DOHH2 (cell line): ENCODE results near the gene C16orf89.

Source experiments
- EZH2phosphoT487 ChIP-seq: fragments of 200-600 bp; sonication (generic); IDR thresholded peaks from 2 replicates; pipeline ENCODE4 v1.6.1; 2017; ENCODE audit warnings: borderline replicate concordance, mild to moderate bottlenecking, antibody characterized with exemption, low read length, moderate library complexity, mixed read lengths
- TF ChIP-seq, protein P1 (sequence below): fragments of 200-600 bp; sonication (generic); IDR thresholded peaks from one replicate; pipeline ENCODE4 v1.5.1; 2014; ENCODE audit warnings: antibody characterized with exemption, mild to moderate bottlenecking, low read depth, low read length; ENCODE audit not compliant: poor library complexity, severe bottlenecking

DNA sequence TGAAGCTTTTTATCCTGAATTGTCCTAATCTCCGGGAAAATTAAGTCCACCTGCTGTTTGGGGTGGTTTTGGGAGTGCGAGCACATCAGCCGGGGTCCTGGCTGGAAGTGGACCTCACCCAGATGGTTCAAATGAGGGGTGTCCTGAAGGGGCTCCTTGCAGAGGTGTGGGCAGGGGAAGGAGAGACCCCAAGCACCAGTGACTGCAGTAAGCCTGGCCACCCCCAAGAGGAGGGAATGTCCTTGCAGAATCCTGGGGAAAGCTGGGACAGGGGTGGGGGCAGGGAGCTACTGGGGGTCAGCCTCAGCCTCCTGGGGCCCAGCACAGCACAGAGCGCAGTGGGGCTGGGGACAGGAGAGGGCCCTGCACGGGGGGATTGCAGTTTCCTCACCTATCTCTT is 61.4 kb downstream of the C16orf89 start:
- TF ChIP-seq, protein P1, sequence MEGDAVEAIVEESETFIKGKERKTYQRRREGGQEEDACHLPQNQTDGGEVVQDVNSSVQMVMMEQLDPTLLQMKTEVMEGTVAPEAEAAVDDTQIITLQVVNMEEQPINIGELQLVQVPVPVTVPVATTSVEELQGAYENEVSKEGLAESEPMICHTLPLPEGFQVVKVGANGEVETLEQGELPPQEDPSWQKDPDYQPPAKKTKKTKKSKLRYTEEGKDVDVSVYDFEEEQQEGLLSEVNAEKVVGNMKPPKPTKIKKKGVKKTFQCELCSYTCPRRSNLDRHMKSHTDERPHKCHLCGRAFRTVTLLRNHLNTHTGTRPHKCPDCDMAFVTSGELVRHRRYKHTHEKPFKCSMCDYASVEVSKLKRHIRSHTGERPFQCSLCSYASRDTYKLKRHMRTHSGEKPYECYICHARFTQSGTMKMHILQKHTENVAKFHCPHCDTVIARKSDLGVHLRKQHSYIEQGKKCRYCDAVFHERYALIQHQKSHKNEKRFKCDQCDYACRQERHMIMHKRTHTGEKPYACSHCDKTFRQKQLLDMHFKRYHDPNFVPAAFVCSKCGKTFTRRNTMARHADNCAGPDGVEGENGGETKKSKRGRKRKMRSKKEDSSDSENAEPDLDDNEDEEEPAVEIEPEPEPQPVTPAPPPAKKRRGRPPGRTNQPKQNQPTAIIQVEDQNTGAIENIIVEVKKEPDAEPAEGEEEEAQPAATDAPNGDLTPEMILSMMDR, result no peak
- no peak for TF ChIP-seq EZH2phosphoT487
